ENCODE results near the gene NRP1. TPM values are rescaled to one million over a fixed set of nuclear protein-coding genes. Genes with fewer than 3 reads are reported as not detected.

Gene NRP1
- total RNA-seq, 2 donors from 2014 or later: 23.0 to 37.1 TPM

- WGBS: 47% methylated on average over 10 of the region's 10 CpGs
- no peak for DNase-seq (ENCODE audit: low spot score)
Observed at GRCh38 chr10:33155720-33156638, 178.5 kb downstream of the NRP1 start.

DNA sequence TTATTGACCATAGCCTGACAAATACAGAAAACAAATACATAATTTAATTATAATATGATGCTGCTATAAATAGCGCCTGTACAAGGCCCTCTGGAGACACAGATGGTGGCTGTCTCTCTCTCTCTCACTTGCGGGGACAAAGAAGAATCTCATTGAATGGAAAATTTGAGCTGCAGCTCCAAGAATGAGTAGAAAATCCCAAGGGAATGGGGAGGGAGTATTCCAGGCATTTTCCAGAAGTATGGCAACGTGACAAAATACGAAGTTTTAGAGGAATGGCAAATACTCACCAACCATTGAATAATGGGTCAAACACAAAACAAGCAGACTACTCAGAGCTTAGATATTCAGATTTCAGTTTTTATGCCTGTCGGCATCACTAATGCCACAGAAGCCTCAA lies 179.9 kb downstream of the NRP1 start:
- Histone ChIP-seq H3K27me3 (replicated peaks; ENCODE audit: insufficient read depth) (no peaks in the 10 kb centered on the region), H3K9me3 (no peaks in the 10 kb centered on the region), H3K36me3 (no peaks in the 10 kb centered on the region), H3K4me3 (no peak overlapping the region), H3K27ac (no peak overlapping the region), H3K4me1 (replicated peaks) (peaks cover 3% of the 10 kb centered on the region)
- TF ChIP-seq CTCF (IDR thresholded peaks at IDR 0.05) (no peak), POLR2A (IDR thresholded peaks at IDR 0.05) (no peak), POLR2AphosphoS5 (IDR thresholded peaks at IDR 0.05) (no peak)
- 89% methylated on average over 5 of the region's 5 CpGs for WGBS
- no peak for DNase-seq (ENCODE audit: low spot score)
- intact Hi-C loops (cut with DNase I): no loop called here

More at GRCh38 chr10:33155720-33156638, 178.5 kb downstream of the NRP1 start:
- no peaks in the 10 kb centered on the region for H3K36me3 ChIP-seq
- TF ChIP-seq POLR2A (IDR thresholded peaks at IDR 0.05) (no peak), CTCF (IDR thresholded peaks at IDR 0.05) (peak in 3 of 4 experiments; percentile 35 to 53 (median 35)), POLR2AphosphoS5 (IDR thresholded peaks at IDR 0.05) (peak; percentile 52)
- no peak overlapping the region for H3K27ac ChIP-seq
- H3K4me1 ChIP-seq (replicated peaks): peaks cover 3% of the 10 kb centered on the region
- no peaks in the 10 kb centered on the region for H3K9me3 ChIP-seq
- intact Hi-C loops (cut with DNase I): no loop called here
- H3K27me3 ChIP-seq (replicated peaks; ENCODE audit: insufficient read depth): no peaks in the 10 kb centered on the region
- no peak overlapping the region for H3K4me3 ChIP-seq

DNA sequence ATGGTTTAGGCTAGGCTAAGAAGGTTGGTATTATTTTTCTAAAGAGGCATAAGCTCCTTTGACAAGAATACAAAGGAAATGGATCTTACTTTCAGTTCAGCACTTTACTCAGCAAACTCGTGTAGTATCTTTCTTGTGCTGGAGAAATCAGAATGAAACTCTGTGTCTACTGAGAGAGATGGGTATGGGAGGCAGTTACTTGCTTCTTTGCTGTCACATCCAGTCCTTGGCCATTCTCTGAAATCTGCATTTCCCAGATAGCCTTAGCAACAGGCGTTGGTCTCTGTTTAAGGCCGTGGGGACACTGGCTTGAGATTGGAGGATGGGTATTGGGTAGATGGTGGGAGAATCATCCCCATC lies 180.5 kb downstream of the NRP1 start:
- H3K9me3 ChIP-seq: no peaks in the 10 kb centered on the region
- DNase-seq (ENCODE audit: low spot score): no peak
- intact Hi-C loops (cut with DNase I): no loop called here
- H3K27me3 ChIP-seq (replicated peaks; ENCODE audit: insufficient read depth): no peaks in the 10 kb centered on the region
- H3K4me3 ChIP-seq: no peak overlapping the region
- 90% methylated on average over 3 of the region's 3 CpGs for WGBS
- no peaks in the 10 kb centered on the region for H3K36me3 ChIP-seq
- no peak for TF ChIP-seq CTCF (IDR thresholded peaks at IDR 0.05)
- TF ChIP-seq POLR2AphosphoS5 (IDR thresholded peaks at IDR 0.05): no peak
- no peak for TF ChIP-seq POLR2A (IDR thresholded peaks at IDR 0.05)
- no peak overlapping the region for H3K27ac ChIP-seq
- peaks cover 3% of the 10 kb centered on the region for H3K4me1 ChIP-seq (replicated peaks)

- no peaks in the 10 kb centered on the region for H3K36me3 ChIP-seq
- H3K27me3 ChIP-seq (replicated peaks; ENCODE audit: insufficient read depth): no peaks in the 10 kb centered on the region
- intact Hi-C loops (cut with DNase I): no loop called here
- H3K4me1 ChIP-seq (replicated peaks): peaks cover 3% of the 10 kb centered on the region
- TF ChIP-seq CTCF (IDR thresholded peaks at IDR 0.05) (no peak), POLR2AphosphoS5 (IDR thresholded peaks at IDR 0.05) (no peak), POLR2A (IDR thresholded peaks at IDR 0.05) (no peak)
- WGBS: 82% methylated on average over 8 of the region's 8 CpGs
- no peak for DNase-seq (ENCODE audit: low spot score)
- H3K4me3 ChIP-seq: no peak overlapping the region
- no peaks in the 10 kb centered on the region for H3K9me3 ChIP-seq
- H3K27ac ChIP-seq: no peak overlapping the region
Observed at GRCh38 chr10:33153251-33153967, 181.1 kb downstream of the NRP1 start.
